ENCODE results near the gene PPARG.

PPARG gene

GRCh38 chr3:12440927-12441714 is 152.3 kb downstream of the PPARG start:
- Histone ChIP-seq H3K9ac (no peak overlapping the region), H3K4me3 (ENCODE audit: low read depth, low read length) (no peak overlapping the region), H3K27ac (no peak overlapping the region), H2AFZ (no peak overlapping the region), H3K36me3 (ENCODE audit: control insufficient read depth, insufficient read depth, low read length) (no peaks in the 10 kb centered on the region), H3K27me3 (ENCODE audit: control insufficient read depth, insufficient read depth, low read length) (no peaks in the 10 kb centered on the region), H3K9me3 (ENCODE audit: control insufficient read depth, low read length) (no peaks in the 10 kb centered on the region), H3K4me2 (ENCODE audit: low read length) (no peak overlapping the region), H3K4me1 (peaks cover 13% of the 10 kb centered on the region), H3K79me2 (no peaks in the 10 kb centered on the region)
- no peak for TF ChIP-seq CTCF (IDR thresholded peaks at IDR 0.05)

- Histone ChIP-seq H3K9me3 (ENCODE audit: control insufficient read depth, low read length) (no peaks in the 10 kb centered on the region), H3K4me1 (peaks cover 13% of the 10 kb centered on the region), H3K4me2 (ENCODE audit: low read length) (no peak overlapping the region), H3K9ac (no peak overlapping the region), H2AFZ (no peak overlapping the region), H3K4me3 (ENCODE audit: low read depth, low read length) (no peak overlapping the region), H3K27ac (no peak overlapping the region), H3K27me3 (ENCODE audit: control insufficient read depth, insufficient read depth, low read length) (no peaks in the 10 kb centered on the region), H3K79me2 (no peaks in the 10 kb centered on the region), H3K36me3 (ENCODE audit: control insufficient read depth, insufficient read depth, low read length) (no peaks in the 10 kb centered on the region)
- no peak for TF ChIP-seq CTCF (IDR thresholded peaks at IDR 0.05)
Observed at GRCh38 chr3:12442654-12443501, 154.0 kb downstream of the PPARG start.

GRCh38 chr3:12443781-12444522 is 155.1 kb downstream of the PPARG start:
- Histone ChIP-seq H3K27ac (peak overlapping the region; percentile 29), H2AFZ (peak overlapping the region; percentile 94), H3K79me2 (no peaks in the 10 kb centered on the region), H3K9ac (no peak overlapping the region), H3K4me3 (ENCODE audit: low read depth, low read length) (no peak overlapping the region), H3K27me3 (ENCODE audit: control insufficient read depth, insufficient read depth, low read length) (no peaks in the 10 kb centered on the region), H3K4me1 (peaks cover 13% of the 10 kb centered on the region), H3K36me3 (ENCODE audit: control insufficient read depth, insufficient read depth, low read length) (no peaks in the 10 kb centered on the region), H3K4me2 (ENCODE audit: low read length) (no peak overlapping the region), H3K9me3 (ENCODE audit: control insufficient read depth, low read length) (no peaks in the 10 kb centered on the region)
- TF ChIP-seq CTCF (IDR thresholded peaks at IDR 0.05): no peak

GRCh38 chr3:12444582-12445471 is 156.0 kb downstream of the PPARG start:
- H3K36me3 ChIP-seq (ENCODE audit: control insufficient read depth, insufficient read depth, low read length): no peaks in the 10 kb centered on the region
- H3K27ac ChIP-seq: peak overlapping the region; percentile 29
- H3K27me3 ChIP-seq (ENCODE audit: control insufficient read depth, insufficient read depth, low read length): no peaks in the 10 kb centered on the region
- no peaks in the 10 kb centered on the region for H3K79me2 ChIP-seq
- no peak for TF ChIP-seq CTCF (IDR thresholded peaks at IDR 0.05)
- H3K4me2 ChIP-seq (ENCODE audit: low read length): no peak overlapping the region
- H3K9ac ChIP-seq: no peak overlapping the region
- H2AFZ ChIP-seq: peak overlapping the region; percentile 94
- no peak overlapping the region for H3K4me3 ChIP-seq (ENCODE audit: low read depth, low read length)
- no peaks in the 10 kb centered on the region for H3K9me3 ChIP-seq (ENCODE audit: control insufficient read depth, low read length)
- H3K4me1 ChIP-seq: peaks cover 13% of the 10 kb centered on the region
